GM23338 (cell line): ENCODE measurements around the gene TULP4. TPM values are rescaled to one million over a fixed set of nuclear protein-coding genes. Genes with fewer than 3 reads are reported as not detected.

Experiments
- ATAC-seq: fragments of 200-7000 bp; cut with Tn5 transposase; 3 replicates; pipeline ENCODE4 v1.9.1; 2020
- DNase-seq: peaks from one replicate; pipeline ENCODE4 v3.0.0-alpha.2; 2015; ENCODE audit warnings: low spot score
- H2AFZ ChIP-seq: fragments of 200-600 bp; sonication (generic); 2 replicates; pipeline ENCODE4 v1.8.0; 2016; ENCODE audit warnings: antibody characterized with exemption, mild to moderate bottlenecking, moderate library complexity
- H3F3A ChIP-seq: fragments of 200-600 bp; sonication (generic); replicated peaks from 2 replicates; pipeline ENCODE4 v1.8.0; 2017; ENCODE audit warnings: antibody characterized with exemption, mixed run types, low read depth
- H3K27ac ChIP-seq: fragments of 200-600 bp; sonication (generic); 2 replicates; pipeline ENCODE4 v1.6.1; 2016; ENCODE audit warnings: low read depth
- H3K27me3 ChIP-seq: fragments of 200-600 bp; sonication (generic); 2 replicates; pipeline ENCODE4 v1.8.0; 2016; ENCODE audit warnings: mild to moderate bottlenecking, mixed run types, moderate library complexity; ENCODE audit not compliant: insufficient read depth
- H3K36me3 ChIP-seq: fragments of 200-600 bp; sonication (generic); 2 replicates; pipeline ENCODE4 v1.8.0; 2016; ENCODE audit warnings: mild to moderate bottlenecking; ENCODE audit not compliant: insufficient read depth
- H3K4me1 ChIP-seq: fragments of 200-600 bp; sonication (generic); 2 replicates; pipeline ENCODE4 v1.8.0; 2016; ENCODE audit warnings: mild to moderate bottlenecking, moderate library complexity; ENCODE audit not compliant: insufficient read depth
- H3K4me2 ChIP-seq: fragments of 200-600 bp; sonication (generic); 2 replicates; pipeline ENCODE4 v1.7.1; 2017; ENCODE audit warnings: mixed run types
- H3K4me3 ChIP-seq: fragments of 200-600 bp; sonication (generic); 2 replicates; pipeline ENCODE4 v1.6.1; 2016; ENCODE audit warnings: mixed run types
- H3K79me2 ChIP-seq: fragments of 200-600 bp; sonication (generic); replicated peaks from 2 replicates; pipeline ENCODE4 v1.8.0; 2017; ENCODE audit warnings: mild to moderate bottlenecking; ENCODE audit not compliant: insufficient read depth
- H3K9me2 ChIP-seq: fragments of 200-600 bp; sonication (generic); 2 replicates; pipeline ENCODE4 v1.8.0; 2017; ENCODE audit not compliant: insufficient read depth
- H4K20me1 ChIP-seq: fragments of 200-600 bp; sonication (generic); replicated peaks from 2 replicates; pipeline ENCODE4 v1.8.0; 2017; ENCODE audit warnings: mild to moderate bottlenecking; ENCODE audit not compliant: insufficient read depth
- H3K27ac Mint-ChIP-seq: 2 replicates; pipeline ENCODE4 v1.8.0; 2020; ENCODE audit warnings: inconsistent platforms, mild to moderate bottlenecking, moderate library complexity, mixed read lengths
- H3K27me3 Mint-ChIP-seq: 3 replicates; pipeline ENCODE4 v1.8.0; 2022; ENCODE audit warnings: low read depth, mild to moderate bottlenecking, moderate library complexity, mixed read lengths, inconsistent platforms; ENCODE audit not compliant: insufficient read depth, poor library complexity
- H3K36me3 Mint-ChIP-seq: 3 replicates; pipeline ENCODE4 v1.8.0; 2021; ENCODE audit warnings: low read depth, mild to moderate bottlenecking, inconsistent platforms, moderate library complexity, mixed read lengths
- H3K4me1 Mint-ChIP-seq: 3 replicates; pipeline ENCODE4 v1.8.0; 2020; ENCODE audit warnings: mild to moderate bottlenecking, inconsistent platforms, mixed read lengths
- H3K4me3 Mint-ChIP-seq: 3 replicates; pipeline ENCODE4 v1.8.0; 2021; ENCODE audit warnings: moderate library complexity, mild to moderate bottlenecking, inconsistent platforms, mixed read lengths
- H3K9me3 Mint-ChIP-seq: 3 replicates; pipeline ENCODE4 v1.8.0; 2020; ENCODE audit warnings: moderate library complexity, mild to moderate bottlenecking, inconsistent platforms, mixed read lengths
- CREB1 ChIP-seq: fragments of 250-450 bp; sonication (Bioruptor Pico); IDR thresholded peaks from 2 replicates; pipeline ENCODE4 v1.5.0; 2020; ENCODE audit warnings: low read depth, mild to moderate bottlenecking, moderate library complexity
- EZH2 ChIP-seq: fragments of 200-600 bp; sonication (generic); IDR thresholded peaks from one replicate; pipeline ENCODE4 v1.8.0; 2017; ENCODE audit warnings: antibody characterized with exemption, mild to moderate bottlenecking, low read depth; ENCODE audit not compliant: unreplicated experiment
- EZH2phosphoT487 ChIP-seq: fragments of 200-600 bp; sonication (generic); IDR thresholded peaks from one replicate; pipeline ENCODE4 v1.8.1; 2018; ENCODE audit warnings: antibody characterized with exemption; ENCODE audit not compliant: unreplicated experiment
- JUNB ChIP-seq: IDR thresholded peaks from one replicate; pipeline ENCODE4 v1.6.1; 2016; ENCODE audit warnings: antibody characterized with exemption; ENCODE audit not compliant: unreplicated experiment
- NANOG ChIP-seq: IDR thresholded peaks from 2 replicates; pipeline ENCODE4 v1.6.1; 2016; ENCODE audit warnings: antibody characterized with exemption, borderline replicate concordance
- POLR2AphosphoS5 ChIP-seq: IDR thresholded peaks from 2 replicates; pipeline ENCODE4 v1.6.1; 2016; ENCODE audit warnings: antibody characterized with exemption, low read depth
- STAT1 ChIP-seq: IDR thresholded peaks from one replicate; pipeline ENCODE4 v1.6.1; 2016; ENCODE audit warnings: antibody characterized with exemption; ENCODE audit not compliant: unreplicated experiment
- ZNF114 ChIP-seq: fragments of 250-450 bp; sonication (Bioruptor Pico); IDR thresholded peaks from 2 replicates; pipeline ENCODE4 v1.5.0; 2020; ENCODE audit warnings: mild to moderate bottlenecking, moderate library complexity
- ZNF331 ChIP-seq: fragments of 250-450 bp; sonication (Bioruptor Pico); IDR thresholded peaks from 2 replicates; pipeline ENCODE4 v1.5.0; 2020; ENCODE audit warnings: low read depth, mild to moderate bottlenecking, moderate library complexity
- polyA plus RNA-seq: library from polyadenylated mRNA; unstranded; fragments of >200 nt; fragmentation: Nextera tagmentation; extraction: Ambion mirVana; gene quantifications from 2 replicates; pipeline ENCODE4 v1.2.1, GENCODE V29; 2016
- total RNA-seq: library from RNA; depleted of rRNA; stranded (reverse); fragments of >200 nt; shearing (Covaris generic); gene quantifications from 2 replicates; pipeline ENCODE4 v1.2.3, GENCODE V29; 2014
- TF ChIP-seq, protein P1 (sequence below), 2 experiments: fragments of 200-600 bp in 1 of 2; sonication (generic) in 1 of 2; conservative IDR thresholded peaks; 2 replicates each; pipeline versions ENCODE4 v1.5.1 to v1.6.1; 2016 to 2017; ENCODE audit warnings: antibody characterized with exemption in 2 of 2, low read depth in 2 of 2, mild to moderate bottlenecking in 2 of 2, moderate library complexity in 1 of 2
- TF ChIP-seq, protein P2 (sequence below): IDR thresholded peaks from 2 replicates; pipeline ENCODE4 v1.6.1; 2016; ENCODE audit warnings: antibody characterized with exemption
- TF ChIP-seq, protein P3 (sequence below): IDR thresholded peaks from one replicate; pipeline ENCODE4 v1.6.1; 2018; ENCODE audit warnings: antibody characterized with exemption; ENCODE audit not compliant: unreplicated experiment
- TF ChIP-seq, protein P4 (sequence below): fragments of 250-450 bp; sonication (Bioruptor Pico); IDR thresholded peaks from 2 replicates; pipeline ENCODE4 v1.5.0; 2020; ENCODE audit warnings: mild to moderate bottlenecking, moderate library complexity

The TULP4 gene
- total and polyA plus RNA-seq, 2 experiments from 2014 or later = 31.2 to 50.2 TPM

DNA sequence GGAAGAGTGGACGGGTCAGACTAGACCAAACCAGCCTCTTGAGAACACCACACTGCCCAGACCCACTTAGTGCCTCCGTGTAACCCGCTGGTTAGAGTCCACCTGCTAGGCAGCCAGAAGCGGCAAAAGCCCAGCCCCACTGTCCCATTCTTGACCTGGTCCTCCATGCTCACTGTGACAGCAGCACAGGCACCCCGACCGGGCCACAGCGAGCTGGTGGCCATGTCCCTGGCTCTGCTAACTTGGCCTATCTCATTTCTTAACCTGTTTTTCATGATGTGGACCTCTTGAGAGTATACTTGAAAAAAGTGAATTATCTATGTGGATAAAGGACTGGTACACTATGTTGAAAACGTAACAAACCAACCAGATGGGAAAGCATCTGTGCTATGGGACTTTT is 202.7 kb downstream of the TULP4 start:
- Histone ChIP-seq H3K79me2 (no peaks in the 10 kb centered on the region), H3K4me2 (no peak overlapping the region), H3F3A (0 out of 2 replicates have a peak, but pooled peaks cover 7% of the 10 kb centered on the region), H3K27ac (no peak overlapping the region), H3K4me1 (peaks cover 6% of the 10 kb centered on the region; the same call in 1 of the 2 replicates), H3K9me2 (no peaks in the 10 kb centered on the region), H2AFZ (no peak overlapping the region), H3K36me3 (no peaks in the 10 kb centered on the region), H3K4me3 (no peak overlapping the region), H3K27me3 (peaks cover 19% of the 10 kb centered on the region), H4K20me1 (no peaks in the 10 kb centered on the region)
- DNase-seq (no peak), ATAC-seq (no peak)
- Mint-ChIP-seq H3K27me3 (peaks cover 32% of the 10 kb centered on the region), H3K36me3 (no peaks in the 10 kb centered on the region), H3K27ac (no peak overlapping the region), H3K4me1 (peaks cover 23% of the 10 kb centered on the region), H3K9me3 (no peaks in the 10 kb centered on the region), H3K4me3 (no peak overlapping the region)
- TF ChIP-seq, protein P1, sequence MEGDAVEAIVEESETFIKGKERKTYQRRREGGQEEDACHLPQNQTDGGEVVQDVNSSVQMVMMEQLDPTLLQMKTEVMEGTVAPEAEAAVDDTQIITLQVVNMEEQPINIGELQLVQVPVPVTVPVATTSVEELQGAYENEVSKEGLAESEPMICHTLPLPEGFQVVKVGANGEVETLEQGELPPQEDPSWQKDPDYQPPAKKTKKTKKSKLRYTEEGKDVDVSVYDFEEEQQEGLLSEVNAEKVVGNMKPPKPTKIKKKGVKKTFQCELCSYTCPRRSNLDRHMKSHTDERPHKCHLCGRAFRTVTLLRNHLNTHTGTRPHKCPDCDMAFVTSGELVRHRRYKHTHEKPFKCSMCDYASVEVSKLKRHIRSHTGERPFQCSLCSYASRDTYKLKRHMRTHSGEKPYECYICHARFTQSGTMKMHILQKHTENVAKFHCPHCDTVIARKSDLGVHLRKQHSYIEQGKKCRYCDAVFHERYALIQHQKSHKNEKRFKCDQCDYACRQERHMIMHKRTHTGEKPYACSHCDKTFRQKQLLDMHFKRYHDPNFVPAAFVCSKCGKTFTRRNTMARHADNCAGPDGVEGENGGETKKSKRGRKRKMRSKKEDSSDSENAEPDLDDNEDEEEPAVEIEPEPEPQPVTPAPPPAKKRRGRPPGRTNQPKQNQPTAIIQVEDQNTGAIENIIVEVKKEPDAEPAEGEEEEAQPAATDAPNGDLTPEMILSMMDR (conservative IDR thresholded peaks at IDR 0.05; ENCODE audit: low read depth in 2 of 2) = no peak
- TF ChIP-seq NANOG (no peak), EZH2 (no peak), CREB1 (CRISPR knock-in tag) (no peak), ZNF114 (CRISPR knock-in tag) (no peak), POLR2AphosphoS5 (no peak), JUNB (no peak), EZH2phosphoT487 (no peak), STAT1 (no peak), ZNF331 (CRISPR knock-in tag) (no peak)
- TF ChIP-seq, protein P2, sequence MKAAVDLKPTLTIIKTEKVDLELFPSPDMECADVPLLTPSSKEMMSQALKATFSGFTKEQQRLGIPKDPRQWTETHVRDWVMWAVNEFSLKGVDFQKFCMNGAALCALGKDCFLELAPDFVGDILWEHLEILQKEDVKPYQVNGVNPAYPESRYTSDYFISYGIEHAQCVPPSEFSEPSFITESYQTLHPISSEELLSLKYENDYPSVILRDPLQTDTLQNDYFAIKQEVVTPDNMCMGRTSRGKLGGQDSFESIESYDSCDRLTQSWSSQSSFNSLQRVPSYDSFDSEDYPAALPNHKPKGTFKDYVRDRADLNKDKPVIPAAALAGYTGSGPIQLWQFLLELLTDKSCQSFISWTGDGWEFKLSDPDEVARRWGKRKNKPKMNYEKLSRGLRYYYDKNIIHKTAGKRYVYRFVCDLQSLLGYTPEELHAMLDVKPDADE = no peak
- TF ChIP-seq, protein P3, sequence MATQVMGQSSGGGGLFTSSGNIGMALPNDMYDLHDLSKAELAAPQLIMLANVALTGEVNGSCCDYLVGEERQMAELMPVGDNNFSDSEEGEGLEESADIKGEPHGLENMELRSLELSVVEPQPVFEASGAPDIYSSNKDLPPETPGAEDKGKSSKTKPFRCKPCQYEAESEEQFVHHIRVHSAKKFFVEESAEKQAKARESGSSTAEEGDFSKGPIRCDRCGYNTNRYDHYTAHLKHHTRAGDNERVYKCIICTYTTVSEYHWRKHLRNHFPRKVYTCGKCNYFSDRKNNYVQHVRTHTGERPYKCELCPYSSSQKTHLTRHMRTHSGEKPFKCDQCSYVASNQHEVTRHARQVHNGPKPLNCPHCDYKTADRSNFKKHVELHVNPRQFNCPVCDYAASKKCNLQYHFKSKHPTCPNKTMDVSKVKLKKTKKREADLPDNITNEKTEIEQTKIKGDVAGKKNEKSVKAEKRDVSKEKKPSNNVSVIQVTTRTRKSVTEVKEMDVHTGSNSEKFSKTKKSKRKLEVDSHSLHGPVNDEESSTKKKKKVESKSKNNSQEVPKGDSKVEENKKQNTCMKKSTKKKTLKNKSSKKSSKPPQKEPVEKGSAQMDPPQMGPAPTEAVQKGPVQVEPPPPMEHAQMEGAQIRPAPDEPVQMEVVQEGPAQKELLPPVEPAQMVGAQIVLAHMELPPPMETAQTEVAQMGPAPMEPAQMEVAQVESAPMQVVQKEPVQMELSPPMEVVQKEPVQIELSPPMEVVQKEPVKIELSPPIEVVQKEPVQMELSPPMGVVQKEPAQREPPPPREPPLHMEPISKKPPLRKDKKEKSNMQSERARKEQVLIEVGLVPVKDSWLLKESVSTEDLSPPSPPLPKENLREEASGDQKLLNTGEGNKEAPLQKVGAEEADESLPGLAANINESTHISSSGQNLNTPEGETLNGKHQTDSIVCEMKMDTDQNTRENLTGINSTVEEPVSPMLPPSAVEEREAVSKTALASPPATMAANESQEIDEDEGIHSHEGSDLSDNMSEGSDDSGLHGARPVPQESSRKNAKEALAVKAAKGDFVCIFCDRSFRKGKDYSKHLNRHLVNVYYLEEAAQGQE = no peak
- TF ChIP-seq, protein P4, sequence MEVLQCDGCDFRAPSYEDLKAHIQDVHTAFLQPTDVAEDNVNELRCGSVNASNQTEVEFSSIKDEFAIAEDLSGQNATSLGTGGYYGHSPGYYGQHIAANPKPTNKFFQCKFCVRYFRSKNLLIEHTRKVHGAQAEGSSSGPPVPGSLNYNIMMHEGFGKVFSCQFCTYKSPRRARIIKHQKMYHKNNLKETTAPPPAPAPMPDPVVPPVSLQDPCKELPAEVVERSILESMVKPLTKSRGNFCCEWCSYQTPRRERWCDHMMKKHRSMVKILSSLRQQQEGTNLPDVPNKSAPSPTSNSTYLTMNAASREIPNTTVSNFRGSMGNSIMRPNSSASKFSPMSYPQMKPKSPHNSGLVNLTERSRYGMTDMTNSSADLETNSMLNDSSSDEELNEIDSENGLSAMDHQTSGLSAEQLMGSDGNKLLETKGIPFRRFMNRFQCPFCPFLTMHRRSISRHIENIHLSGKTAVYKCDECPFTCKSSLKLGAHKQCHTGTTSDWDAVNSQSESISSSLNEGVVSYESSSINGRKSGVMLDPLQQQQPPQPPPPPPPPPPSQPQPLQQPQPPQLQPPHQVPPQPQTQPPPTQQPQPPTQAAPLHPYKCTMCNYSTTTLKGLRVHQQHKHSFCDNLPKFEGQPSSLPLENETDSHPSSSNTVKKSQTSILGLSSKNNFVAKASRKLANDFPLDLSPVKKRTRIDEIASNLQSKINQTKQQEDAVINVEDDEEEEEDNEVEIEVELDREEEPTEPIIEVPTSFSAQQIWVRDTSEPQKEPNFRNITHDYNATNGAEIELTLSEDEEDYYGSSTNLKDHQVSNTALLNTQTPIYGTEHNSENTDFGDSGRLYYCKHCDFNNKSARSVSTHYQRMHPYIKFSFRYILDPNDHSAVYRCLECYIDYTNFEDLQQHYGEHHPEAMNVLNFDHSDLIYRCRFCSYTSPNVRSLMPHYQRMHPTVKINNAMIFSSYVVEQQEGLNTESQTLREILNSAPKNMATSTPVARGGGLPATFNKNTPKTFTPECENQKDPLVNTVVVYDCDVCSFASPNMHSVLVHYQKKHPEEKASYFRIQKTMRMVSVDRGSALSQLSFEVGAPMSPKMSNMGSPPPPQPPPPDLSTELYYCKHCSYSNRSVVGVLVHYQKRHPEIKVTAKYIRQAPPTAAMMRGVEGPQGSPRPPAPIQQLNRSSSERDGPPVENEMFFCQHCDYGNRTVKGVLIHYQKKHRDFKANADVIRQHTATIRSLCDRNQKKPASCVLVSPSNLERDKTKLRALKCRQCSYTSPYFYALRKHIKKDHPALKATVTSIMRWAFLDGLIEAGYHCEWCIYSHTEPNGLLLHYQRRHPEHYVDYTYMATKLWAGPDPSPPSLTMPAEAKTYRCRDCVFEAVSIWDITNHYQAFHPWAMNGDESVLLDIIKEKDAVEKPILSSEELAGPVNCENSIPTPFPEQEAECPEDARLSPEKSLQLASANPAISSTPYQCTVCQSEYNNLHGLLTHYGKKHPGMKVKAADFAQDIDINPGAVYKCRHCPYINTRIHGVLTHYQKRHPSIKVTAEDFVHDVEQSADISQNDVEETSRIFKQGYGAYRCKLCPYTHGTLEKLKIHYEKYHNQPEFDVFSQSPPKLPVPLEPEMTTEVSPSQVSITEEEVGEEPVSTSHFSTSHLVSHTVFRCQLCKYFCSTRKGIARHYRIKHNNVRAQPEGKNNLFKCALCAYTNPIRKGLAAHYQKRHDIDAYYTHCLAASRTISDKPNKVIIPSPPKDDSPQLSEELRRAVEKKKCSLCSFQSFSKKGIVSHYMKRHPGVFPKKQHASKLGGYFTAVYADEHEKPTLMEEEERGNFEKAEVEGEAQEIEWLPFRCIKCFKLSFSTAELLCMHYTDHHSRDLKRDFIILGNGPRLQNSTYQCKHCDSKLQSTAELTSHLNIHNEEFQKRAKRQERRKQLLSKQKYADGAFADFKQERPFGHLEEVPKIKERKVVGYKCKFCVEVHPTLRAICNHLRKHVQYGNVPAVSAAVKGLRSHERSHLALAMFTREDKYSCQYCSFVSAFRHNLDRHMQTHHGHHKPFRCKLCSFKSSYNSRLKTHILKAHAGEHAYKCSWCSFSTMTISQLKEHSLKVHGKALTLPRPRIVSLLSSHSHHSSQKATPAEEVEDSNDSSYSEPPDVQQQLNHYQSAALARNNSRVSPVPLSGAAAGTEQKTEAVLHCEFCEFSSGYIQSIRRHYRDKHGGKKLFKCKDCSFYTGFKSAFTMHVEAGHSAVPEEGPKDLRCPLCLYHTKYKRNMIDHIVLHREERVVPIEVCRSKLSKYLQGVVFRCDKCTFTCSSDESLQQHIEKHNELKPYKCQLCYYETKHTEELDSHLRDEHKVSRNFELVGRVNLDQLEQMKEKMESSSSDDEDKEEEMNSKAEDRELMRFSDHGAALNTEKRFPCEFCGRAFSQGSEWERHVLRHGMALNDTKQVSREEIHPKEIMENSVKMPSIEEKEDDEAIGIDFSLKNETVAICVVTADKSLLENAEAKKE (CRISPR knock-in tag) = no peak
